ENCODE data around the gene ZBTB32.

DNA sequence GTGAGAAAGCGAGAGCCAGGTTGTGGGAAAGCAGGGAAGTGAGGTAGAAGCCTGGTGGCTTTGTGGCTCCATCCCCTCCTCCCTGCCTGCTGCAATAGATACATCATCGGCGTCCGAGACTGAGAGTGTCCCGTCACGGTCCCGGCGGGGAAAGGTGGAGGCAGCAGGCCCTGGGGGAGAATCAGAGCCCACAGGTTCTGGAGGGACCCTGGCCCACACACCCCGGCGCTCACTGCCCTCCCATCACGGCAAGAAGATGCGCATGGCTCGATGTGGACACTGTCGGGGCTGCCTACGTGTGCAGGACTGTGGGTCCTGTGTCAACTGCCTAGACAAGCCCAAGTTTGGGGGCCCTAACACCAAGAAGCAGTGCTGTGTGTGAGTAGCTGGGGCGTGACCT lies 18.5 kb downstream of the ZBTB32 start:
- no peak for TF ChIP-seq ZNF274 (IDR thresholded peaks at IDR 0.05; ENCODE audit: borderline replicate concordance, extremely low read depth, low read length)
- TF ChIP-seq, protein P1, sequence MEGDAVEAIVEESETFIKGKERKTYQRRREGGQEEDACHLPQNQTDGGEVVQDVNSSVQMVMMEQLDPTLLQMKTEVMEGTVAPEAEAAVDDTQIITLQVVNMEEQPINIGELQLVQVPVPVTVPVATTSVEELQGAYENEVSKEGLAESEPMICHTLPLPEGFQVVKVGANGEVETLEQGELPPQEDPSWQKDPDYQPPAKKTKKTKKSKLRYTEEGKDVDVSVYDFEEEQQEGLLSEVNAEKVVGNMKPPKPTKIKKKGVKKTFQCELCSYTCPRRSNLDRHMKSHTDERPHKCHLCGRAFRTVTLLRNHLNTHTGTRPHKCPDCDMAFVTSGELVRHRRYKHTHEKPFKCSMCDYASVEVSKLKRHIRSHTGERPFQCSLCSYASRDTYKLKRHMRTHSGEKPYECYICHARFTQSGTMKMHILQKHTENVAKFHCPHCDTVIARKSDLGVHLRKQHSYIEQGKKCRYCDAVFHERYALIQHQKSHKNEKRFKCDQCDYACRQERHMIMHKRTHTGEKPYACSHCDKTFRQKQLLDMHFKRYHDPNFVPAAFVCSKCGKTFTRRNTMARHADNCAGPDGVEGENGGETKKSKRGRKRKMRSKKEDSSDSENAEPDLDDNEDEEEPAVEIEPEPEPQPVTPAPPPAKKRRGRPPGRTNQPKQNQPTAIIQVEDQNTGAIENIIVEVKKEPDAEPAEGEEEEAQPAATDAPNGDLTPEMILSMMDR (IDR thresholded peaks at IDR 0.05; ENCODE audit: control extremely low read depth in 1 of 3, insufficient read depth in 1 of 3, low read depth in 1 of 3, low read length in 3 of 3), result no peak
- no peak for TF ChIP-seq CHD2 (IDR thresholded peaks at IDR 0.05; ENCODE audit: low read length)
- TF ChIP-seq EZH2 (IDR thresholded peaks at IDR 0.05; ENCODE audit: low read depth, low read length, severe bottlenecking), result no peak
- no peak for TF ChIP-seq CREB1 (IDR thresholded peaks at IDR 0.05)
- TF ChIP-seq HDAC6 (IDR thresholded peaks at IDR 0.05; ENCODE audit: low read depth, low read length), result no peak
- TF ChIP-seq EGR1 (IDR thresholded peaks at IDR 0.05; ENCODE audit: borderline replicate concordance, low read depth, low read length), result no peak
- TF ChIP-seq, protein P2, sequence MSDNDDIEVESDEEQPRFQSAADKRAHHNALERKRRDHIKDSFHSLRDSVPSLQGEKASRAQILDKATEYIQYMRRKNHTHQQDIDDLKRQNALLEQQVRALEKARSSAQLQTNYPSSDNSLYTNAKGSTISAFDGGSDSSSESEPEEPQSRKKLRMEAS (IDR thresholded peaks at IDR 0.05), result no peak
- TF ChIP-seq, protein P3, sequence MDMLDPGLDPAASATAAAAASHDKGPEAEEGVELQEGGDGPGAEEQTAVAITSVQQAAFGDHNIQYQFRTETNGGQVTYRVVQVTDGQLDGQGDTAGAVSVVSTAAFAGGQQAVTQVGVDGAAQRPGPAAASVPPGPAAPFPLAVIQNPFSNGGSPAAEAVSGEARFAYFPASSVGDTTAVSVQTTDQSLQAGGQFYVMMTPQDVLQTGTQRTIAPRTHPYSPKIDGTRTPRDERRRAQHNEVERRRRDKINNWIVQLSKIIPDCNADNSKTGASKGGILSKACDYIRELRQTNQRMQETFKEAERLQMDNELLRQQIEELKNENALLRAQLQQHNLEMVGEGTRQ (IDR thresholded peaks at IDR 0.05; ENCODE audit: low read length), result no peak
- no peak for TF ChIP-seq RNF2 (IDR thresholded peaks at IDR 0.05; ENCODE audit: borderline replicate concordance, low read depth, low read length, missing control alignments, poor library complexity, severe bottlenecking)
- no peak for TF ChIP-seq POLR2A (IDR thresholded peaks at IDR 0.05; ENCODE audit: control extremely low read depth in 1 of 2, low read depth in 2 of 2, low read length in 2 of 2)
- no peak for TF ChIP-seq TEAD4 (IDR thresholded peaks at IDR 0.05; ENCODE audit: low read depth, low read length)
